Dedifferentiated amniotic fluid mesenchymal stem cell (primary cell): ENCODE measurements around the gene TPTE.
A peak's percentile ranks its signal among the peaks of the same experiment; 100 is the strongest.
"Not testable (repeated sequence)": the region's sequence is repeated elsewhere in the genome, so short reads cannot be mapped to it uniquely, and the experiment has no call there.

ENCODE experiments used
- DNase-seq: peaks from one replicate; pipeline ENCODE4 v3.0.0-alpha.2; 2016; ENCODE audit errors: extremely low spot score

Gene TPTE

DNA sequence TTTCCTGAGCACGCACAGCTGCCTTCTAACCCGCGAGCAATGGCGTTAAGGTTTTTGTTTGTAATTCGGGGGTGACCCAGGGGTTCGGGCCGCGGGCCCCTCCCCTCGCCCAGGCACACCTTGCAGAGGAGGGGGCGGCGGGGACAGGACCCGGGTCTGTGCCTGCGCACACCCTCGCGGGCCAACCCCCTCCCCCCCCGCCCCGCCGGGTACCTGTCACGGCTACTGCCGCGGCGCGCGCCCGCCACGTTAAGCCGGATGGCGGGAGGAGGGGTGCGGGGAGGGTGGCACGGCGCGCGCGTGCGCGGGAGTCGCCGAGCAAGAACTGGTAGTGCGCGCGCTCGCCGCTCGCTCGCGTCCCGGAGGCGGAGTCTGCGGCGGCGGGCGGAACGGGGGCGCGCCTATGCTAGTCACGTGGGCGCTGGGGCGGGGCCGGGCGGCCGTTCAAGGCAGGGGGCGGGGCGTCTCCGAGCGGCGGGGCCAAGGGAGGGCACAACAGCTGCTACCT, at the start of gene TPTE:
Gene TPTE (plus strand): TSS at position 493 of the 508 bp plus-strand sequence. CDS start 17,141 bp downstream, outside the sequence.
- DNase-seq = no peak

DNA sequence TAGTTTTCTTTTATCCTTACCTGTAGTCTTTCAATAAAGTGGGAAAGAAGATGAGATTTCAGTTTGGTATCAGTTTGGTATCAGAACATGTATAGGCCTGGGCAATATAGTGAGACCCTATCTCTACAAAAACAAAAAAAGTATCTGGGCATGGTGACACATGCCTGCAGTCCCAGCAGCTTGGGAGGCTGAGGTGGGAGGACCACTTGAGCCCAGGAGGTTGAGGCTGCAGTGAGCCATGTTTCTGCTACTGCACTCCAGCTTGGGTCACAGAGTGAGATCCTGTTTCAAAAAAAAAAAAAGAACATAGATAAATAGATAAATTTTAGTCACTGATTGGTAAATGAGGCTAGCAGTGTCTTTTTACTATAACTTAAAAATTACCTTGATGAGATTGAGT, 49.4 kb upstream of the TPTE start:
- not testable (repeated sequence) for DNase-seq

DNA sequence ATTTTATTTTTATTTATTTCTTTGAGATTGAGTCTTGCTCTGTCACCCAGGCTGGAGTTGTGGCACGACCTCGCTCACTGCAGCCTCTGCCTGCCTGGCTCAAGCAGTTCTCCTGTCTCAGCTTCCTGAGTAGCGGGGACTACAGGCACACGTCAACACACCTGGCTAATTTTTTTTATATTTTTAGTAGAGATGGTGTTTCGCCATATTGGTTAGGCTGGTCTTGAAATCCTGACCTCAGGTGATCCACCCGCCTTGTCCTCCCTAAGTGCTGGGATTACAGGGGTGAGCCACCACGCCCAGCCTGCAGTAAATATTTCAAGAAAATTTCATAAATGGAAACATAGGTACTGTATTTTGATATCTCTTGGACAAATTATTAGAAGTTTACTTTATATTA, 43.6 kb upstream of the TPTE start:
- DNase-seq = peak; percentile 7

DNA sequence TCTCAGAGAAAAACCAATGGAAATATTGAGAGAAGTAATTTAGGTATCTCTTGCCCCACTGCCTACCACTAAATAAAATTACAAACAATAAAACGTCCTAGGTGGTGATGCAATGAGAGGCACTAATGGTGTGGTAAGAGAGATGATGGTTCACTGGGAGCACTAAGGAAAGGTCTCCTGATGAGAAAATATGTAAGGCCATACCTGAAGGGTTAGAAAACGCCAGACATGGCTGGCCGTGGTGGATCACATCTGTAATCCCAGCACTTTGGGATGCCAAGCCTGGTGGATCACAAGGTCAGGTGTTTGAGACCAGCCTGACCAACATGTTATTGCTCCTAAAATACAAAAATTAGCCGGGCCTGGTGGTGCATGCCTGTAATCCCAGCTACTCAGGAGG, 41.5 kb upstream of the TPTE start:
- not testable (repeated sequence) for DNase-seq

DNA sequence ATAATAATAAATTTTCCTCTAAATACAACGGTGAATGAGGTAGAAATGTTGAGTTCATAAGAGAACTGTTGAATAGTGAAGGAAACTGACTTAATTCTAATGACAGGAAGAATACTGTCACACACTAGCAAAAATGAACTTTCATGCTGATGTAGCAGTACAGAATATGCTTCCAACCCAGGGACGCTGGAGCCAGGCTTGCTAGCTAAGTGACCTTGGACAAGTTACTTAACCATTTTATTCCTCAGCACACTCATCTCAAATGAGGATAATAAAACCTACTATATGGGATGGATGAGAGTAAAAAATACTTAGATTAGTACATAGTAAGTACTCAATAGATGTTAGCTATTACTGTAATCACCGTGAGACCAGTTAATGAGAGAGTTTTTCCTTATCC, 36.5 kb upstream of the TPTE start:
- DNase-seq = not testable (repeated sequence)

DNA sequence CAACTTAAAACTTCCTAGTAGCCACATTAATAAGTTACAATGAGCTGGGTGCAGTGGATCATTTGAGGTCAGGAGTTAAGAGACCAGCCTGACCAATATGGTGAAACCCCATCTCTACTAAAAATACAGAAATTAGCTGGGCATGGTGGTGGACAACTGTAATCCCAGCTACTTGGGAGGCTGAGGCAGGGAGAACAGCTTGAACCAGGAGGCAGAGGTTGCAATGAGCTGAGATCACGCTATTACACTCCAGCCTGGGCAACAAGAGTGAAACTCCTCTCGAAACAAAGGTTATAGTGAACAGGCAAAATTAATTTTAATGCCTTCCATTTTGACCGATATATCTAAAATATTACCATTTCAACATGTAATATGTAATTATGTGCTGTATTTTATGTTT, 30.9 kb upstream of the TPTE start:
- not testable (repeated sequence) for DNase-seq

DNA sequence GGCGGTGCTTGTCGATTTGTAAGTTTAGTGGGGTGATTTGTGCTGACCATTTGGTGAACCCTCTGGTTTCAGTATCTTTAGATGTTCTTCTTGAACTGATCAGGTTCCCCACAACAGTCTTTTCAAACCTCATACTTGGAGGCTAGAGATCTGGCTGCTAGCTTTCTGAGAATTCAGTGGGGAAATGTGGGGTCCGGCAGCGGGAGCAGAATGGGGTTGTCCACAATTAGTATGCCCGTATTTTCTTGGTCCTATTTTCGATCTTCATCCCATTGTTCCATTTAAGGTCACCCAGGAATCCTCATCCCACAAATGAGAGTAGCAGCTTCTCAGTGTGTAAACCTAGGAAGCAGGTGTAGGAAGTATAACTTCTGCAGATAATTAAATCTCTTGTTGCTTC, 10.3 kb upstream of the TPTE start:
- DNase-seq = no peak

DNA sequence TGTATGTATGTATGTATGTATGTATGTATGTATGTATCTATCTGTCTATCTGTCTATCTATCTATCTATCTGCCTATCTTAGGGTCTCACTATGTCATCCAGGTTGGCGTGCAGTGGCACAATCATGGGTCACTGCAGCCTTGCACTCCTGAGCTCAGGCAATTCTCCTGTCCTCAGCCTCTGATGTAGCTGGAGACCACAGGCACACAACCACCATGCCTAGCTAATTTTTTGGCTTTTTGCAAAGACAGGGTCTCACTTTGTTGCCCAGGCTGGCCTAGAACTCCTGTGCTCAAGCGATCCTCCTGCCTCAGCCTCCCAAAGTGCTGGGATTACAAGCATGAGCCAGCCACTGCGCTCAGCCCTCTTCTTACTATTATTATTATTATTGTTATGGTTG, 4.5 kb upstream of the TPTE start:
- DNase-seq = not testable (repeated sequence)

DNA sequence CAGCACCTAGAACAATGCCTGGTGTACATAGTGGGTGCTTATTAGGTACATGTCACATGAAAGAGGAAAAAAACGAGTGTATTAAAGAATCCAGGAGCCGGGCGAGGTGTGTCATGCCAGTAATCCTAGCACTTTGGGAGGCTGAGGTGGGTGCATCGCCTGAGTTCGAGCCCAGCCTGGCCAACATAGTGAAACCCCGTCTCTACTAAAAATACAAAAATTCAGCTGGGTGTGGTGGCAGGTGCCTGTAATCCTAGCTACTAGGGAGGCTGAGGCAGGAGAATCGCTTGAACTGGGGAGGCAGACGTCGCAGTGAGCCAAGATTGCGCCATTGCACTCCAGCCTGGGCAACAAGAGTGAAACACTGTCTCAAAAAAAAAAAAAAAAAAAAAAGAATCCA, 3.5 kb upstream of the TPTE start:
- not testable (repeated sequence) for DNase-seq

DNA sequence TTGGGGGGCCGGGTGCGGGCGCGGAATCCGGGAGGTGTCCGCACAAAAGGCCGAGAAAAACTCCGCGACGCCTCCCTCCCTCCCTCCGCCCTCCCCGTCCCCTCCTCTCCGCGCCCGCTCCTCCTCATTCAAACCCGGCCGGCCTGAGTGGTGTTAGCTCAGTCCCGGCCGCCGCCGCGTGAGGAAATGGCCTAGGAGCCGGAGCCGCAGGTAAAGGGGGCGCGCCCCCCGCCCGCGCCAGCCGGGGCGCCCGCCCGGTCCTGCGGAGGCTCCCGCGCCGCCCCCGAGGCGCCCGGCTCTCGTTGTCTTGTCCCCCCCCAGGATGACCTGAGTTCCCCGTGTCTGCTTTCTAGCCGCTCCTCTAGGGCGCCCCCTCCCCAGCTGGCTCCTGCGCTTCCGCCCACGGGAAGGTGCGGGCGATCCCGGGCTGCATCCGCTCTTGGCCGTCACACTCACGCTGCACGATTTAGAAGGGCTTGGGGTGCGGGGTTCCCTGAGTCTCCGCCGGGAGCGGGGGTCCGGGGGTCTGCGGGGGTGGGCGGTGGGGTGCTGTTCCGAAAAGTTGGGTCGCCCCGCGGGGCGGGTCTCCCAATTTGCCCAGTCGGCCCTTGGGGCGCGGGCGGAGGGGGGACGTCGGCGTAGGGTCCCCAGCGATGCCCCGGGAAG, 585 bp downstream of the TPTE start:
- not testable (repeated sequence) for DNase-seq

DNA sequence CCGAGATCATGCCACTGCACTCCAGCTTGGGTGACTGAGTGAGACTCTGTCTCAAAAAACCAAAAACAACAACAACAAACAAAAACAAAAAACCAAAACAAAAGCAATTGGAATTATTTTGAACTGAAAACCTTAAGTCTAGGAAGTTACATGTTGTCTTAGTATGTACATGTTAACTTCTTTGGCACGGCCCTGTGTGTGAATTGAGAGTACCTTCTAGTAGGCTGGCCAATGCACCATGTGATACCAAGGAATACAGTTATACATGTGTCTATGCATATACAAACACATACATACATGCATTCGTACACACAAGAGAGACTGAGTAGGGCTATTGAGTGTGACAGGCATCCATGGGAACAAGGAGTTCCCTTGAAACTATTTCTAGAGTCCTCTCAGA, 18.6 kb downstream of the TPTE start:
- no peak for DNase-seq

DNA sequence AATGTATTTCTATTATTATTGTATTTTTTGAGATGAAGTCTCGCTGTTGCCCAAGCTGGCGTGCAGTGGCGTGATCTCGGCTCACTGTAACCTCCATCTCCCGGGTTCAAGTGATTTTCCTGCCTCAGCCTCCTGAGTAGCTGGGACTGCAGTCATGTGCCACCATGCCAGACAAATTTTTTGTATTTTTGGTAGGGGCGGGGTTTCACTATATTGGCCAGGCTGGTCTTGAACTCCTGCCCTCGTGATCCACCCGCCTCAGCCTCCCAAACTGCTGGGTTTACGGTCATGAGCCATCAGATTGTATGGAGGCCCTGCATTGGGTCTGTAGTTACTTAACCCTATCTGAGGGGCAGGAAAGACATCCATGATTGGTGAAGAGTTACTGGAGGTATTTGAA, 23.0 kb downstream of the TPTE start:
- DNase-seq = not testable (repeated sequence)

DNA sequence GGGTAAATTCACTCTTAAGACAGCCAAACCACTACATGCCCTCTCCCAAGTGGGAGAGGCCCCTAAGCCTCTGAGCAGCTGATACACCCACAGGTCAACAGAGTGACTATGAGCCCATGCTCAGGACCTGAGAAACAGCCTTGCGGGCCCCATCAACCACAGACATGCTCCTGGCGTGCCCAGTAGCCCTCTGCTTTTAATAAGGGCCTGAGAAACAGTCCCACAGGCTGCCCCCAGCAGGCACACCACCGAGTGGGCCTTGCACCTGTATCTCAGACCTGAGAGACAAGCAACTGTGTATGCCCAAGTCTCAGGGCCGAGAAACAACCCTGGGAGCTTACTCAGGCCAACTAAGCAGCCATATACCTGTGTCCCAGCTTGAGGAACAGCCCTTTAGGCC, 26.5 kb downstream of the TPTE start:
- not testable (repeated sequence) for DNase-seq

DNA sequence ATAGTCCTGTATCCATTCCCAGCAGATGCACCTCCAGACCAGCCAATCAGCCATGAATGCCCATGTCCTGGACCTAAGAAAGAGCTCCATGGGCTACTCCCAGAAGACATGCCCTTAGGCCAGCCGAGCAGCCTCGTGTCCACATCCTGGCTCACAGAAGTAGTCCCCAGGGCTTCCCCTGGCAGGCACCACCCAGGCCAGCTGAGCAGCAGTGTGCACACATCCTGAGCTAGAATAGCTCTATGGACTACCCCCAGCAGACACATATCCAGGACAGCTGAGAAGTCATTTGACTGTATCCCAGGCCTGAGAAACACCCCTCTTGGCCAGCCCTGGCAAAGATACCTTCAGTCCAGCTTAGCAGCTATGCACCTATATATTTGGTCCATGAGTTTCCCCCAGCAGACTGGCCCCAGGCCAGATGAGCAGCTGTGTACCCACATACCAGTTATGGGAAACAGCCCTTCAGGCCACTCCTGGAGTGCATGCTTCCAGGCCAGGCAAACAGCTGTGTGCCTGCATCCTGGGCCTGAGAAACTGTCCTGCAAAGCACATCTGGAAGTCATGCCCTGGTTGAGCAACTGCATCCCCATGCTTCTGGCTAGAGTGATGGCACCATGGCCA, 27.1 kb downstream of the TPTE start:
- not testable (repeated sequence) for DNase-seq

DNA sequence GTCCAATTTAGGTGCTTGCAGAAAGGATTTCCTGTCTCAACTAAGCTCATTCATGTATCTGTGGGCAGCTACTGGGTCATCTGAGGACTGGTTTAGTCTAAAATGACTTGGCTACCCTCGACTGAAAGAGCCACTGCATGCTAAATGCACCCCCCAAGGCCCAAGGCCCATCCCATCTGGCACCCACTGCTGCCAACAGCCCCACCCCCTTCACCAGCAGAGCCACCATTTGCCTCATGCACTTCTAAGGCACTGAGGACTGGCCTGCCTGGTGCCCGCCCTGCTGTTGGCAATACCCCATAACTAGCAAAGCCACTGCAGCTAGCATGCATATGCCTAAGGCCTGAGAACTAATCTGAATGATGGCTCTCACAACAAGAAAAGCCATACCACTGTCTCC, 49.4 kb downstream of the TPTE start:
- DNase-seq = not testable (repeated sequence)

DNA sequence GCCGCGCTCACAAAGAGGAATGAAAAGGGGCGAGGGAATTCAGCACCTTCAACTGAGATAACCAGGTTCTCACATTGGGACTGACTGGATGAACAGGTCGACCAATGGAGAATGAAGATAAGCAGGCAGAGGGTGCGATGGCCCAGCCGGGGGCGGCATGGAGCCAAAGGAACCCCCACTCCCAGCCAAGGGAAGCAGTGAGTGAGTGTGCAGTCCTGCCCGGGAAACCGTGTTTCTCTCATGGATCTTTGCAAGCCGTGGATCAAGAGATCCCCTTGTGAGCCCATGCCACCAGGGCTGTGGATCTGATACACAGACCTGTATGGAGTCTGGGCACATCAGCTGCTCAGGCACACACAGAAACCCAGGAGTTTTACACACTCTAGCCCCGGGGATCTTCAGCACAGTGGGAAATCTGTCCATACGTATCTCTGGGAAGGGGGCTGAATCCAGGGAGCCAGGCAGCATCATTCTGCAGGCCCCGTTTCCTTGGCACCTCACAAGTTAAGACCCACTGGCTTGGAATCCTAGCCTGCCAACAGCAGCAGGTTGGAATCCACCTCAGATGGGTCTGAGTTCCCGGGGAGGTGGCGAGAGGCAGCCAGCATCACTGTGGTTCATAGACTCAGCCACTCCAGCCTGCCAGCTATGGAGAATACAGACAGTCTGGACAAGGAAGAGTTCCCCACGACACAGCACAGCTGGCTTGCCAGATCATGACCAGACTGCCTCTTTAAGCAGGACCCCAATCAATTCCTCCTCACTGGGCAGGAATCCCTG, 53.3 kb downstream of the TPTE start:
- not testable (repeated sequence) for DNase-seq

DNA sequence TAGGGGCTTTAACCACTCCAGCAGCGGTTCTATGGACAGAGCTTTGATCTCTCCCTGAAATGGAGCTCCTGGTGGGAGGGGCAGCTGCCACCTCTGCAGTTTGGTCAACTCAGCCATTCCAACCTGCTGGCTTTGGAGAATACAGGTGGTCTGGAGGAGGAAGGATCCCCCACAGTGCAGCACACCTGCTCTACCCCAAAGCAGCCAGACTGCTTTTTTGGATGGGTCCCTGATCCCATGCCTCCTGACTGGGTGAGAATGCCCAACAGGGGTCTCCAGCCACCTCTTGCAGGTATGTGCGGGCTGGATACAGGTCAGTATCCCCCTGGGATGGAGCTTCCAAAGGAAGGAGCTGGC, 53.9 kb downstream of the TPTE start:
- DNase-seq = no peak

DNA sequence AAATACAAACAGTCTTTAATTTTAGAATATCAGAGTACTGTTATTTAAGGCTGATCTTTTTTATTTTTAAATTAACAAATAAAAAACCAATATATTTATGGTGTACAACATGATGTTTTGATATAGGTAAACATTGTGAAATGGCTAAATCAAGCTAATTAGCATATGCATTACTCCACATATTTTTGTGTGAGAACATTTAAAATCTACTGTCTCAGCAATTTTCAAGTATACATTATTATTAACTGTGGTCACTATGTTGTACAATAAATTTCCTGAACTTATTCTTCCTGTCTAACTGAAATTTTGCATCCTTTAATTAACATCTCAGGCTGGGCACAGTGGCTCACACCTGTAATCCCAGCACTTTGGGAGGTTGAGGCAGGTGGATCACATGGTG, 57.5 kb downstream of the TPTE start:
- not testable (repeated sequence) for DNase-seq

DNA sequence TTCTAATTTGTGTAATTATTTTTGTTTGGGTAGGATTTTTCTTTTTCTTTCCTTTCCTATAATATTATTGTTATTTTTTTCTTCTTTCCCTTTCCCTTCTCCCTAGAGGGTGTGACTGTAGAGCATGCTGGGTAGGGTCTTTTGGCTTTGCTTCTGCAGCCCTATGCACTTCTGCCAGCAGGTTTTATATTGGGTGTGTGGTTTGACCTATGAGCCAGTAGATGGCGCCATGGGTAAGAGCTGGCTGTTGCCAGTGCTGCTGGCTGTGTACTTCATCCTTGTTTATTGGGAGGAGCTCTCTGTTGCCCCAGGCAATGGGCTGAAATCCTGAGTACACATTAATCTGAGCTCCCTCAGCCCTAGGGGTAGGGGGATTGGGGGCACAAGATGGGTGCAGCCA, 67.7 kb downstream of the TPTE start:
- not testable (repeated sequence) for DNase-seq

DNA sequence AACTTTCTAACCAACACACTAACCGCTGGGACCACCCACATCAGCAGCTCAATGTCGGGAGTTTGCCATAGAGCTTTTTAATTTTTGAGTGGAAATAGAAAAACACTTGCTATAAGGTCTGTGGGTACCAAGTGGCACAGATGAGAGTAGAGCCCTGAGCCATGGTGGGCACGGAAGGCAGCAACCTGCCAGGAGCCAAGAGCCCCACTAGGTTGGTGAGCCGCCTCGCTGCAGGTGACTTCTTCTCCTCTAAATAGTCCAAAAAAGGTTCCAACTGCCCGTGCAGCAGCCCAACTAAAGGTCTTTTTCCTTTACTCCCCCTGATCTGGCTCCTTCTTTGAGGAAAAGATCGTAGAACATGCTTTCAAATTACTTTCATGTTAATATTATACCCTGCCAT, 85.7 kb downstream of the TPTE start:
- DNase-seq = peak; percentile 14

DNA sequence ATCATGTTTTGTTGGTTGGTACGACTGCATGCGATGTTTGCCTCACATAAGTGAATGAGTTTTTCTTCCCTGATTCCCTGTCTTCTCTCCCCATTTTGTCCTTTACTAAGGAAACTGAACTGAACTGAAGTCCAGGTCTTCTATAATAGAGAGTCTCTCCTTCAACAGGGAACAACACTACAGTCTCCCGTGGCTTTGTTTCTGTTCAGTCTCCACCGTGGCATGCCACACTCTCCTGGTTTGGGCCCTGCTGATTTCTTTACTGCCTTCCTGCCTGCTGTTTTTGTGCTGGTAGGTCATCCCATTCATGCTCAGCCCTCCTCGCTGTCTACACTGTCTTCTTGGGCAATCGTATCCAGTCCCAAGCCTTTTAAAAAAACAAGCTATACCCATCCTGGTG, 92.9 kb downstream of the TPTE start:
- not testable (repeated sequence) for DNase-seq

DNA sequence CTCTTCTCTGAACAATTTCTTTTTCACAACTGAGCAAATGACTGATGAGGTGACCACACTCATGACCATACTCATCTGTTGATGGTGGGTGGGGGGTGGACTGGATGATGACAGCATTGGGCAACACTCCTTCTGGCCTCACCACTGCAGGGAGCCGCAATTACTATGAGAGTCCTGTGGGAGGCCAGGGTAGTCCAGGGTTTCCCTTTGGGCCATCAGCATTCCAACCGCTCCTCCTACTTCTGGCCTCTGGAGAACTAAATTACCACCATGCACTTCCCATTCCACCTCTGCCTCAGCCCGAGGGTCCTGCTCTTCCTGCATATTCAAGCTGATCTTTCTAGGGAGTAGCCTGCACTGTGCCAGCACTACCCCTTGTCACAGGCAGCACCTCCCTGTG, 94.7 kb downstream of the TPTE start:
- not testable (repeated sequence) for DNase-seq

DNA sequence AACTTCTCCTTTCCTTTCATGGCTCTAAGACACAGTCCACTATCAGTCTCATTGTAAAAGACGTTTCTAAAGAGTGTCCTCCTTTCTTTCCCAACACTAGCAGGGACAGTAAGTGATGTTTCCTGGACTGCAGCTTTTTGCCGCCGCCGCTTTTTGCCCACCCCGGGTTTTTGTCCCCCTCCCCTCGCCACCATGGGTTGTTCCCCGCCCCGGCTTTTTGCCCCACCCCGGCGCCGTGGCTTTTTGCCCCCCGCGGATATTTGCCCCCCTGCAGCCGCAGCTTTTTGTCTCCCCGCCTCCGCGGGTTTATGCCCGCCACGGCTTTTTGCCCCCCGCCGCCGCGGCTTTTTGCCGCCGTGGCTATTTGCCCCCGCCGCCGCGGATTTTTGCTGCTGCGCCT, 95.2 kb downstream of the TPTE start:
- DNase-seq = no peak
